ENCODE measurements around the gene KRT36.

The KRT36 gene

GRCh38 chr17:41483991-41484826 is 5.5 kb downstream of the KRT36 start:
- DNase-seq (ENCODE audit: low read depth, low spot score), result no peak
- H3K4me3 ChIP-seq (ENCODE audit: low read length), result no peak overlapping the region

- no peak overlapping the region for H3K4me3 ChIP-seq (ENCODE audit: low read length)
- no peak for DNase-seq (ENCODE audit: low read depth, low spot score)
Measured at GRCh38 chr17:41483531-41483930, 6.2 kb downstream of the KRT36 start.

GRCh38 chr17:41481036-41481435 is 8.7 kb downstream of the KRT36 start, which contains the start of gene KRT35:
KRT35 (minus strand) TSS chr17:41481151; CDS start chr17:41481097, 54 bp downstream.
- H3K4me3 ChIP-seq (ENCODE audit: low read length), result no peak within 1 kb of the TSS
- no peak for DNase-seq (ENCODE audit: low read depth, low spot score)

GRCh38 chr17:41480581-41480980 is 9.1 kb downstream of the KRT36 start:
- no peak for DNase-seq (ENCODE audit: low read depth, low spot score)
- no peak overlapping the region for H3K4me3 ChIP-seq (ENCODE audit: low read length)

- DNase-seq (ENCODE audit: low read depth, low spot score), result no peak
- H3K4me3 ChIP-seq (ENCODE audit: low read length), result no peak overlapping the region
Measured at GRCh38 chr17:41480136-41480535, 9.6 kb downstream of the KRT36 start.

GRCh38 chr17:41478237-41478636 is 11.5 kb downstream of the KRT36 start:
- H3K4me3 ChIP-seq (ENCODE audit: low read length), result no peak overlapping the region
- DNase-seq (ENCODE audit: low read depth, low spot score), result no peak

GRCh38 chr17:41476866-41477815 is 12.6 kb downstream of the KRT36 start:
- DNase-seq (ENCODE audit: low read depth, low spot score), result no peak
- H3K4me3 ChIP-seq (ENCODE audit: low read length), result no peak overlapping the region

- H3K4me3 ChIP-seq (ENCODE audit: low read length), result no peak overlapping the region
- no peak for DNase-seq (ENCODE audit: low read depth, low spot score)
Measured at GRCh38 chr17:41475421-41475820, 14.3 kb downstream of the KRT36 start.

- H3K4me3 ChIP-seq (ENCODE audit: low read length), result no peak overlapping the region
- DNase-seq (ENCODE audit: low read depth, low spot score), result no peak
Measured at GRCh38 chr17:41474863-41475262, 14.8 kb downstream of the KRT36 start.

- no peak for DNase-seq (ENCODE audit: low read depth, low spot score)
Measured at GRCh38 chr17:41468346-41468745, 21.4 kb downstream of the KRT36 start.

GRCh38 chr17:41467561-41467960 is 22.1 kb downstream of the KRT36 start:
- no peak for DNase-seq (ENCODE audit: low read depth, low spot score)
- no peak overlapping the region for H3K4me3 ChIP-seq (ENCODE audit: low read length)

More at GRCh38 chr17:41468346-41468745, 21.4 kb downstream of the KRT36 start:
- no peak overlapping the region for H3K4me3 ChIP-seq (ENCODE audit: low read length)

GRCh38 chr17:41466988-41467387 is 22.7 kb downstream of the KRT36 start, which contains the start of gene KRT32:
KRT32 (minus strand) TSS chr17:41467386; CDS start chr17:41467325, 61 bp downstream.
- no peak within 1 kb of the TSS for H3K4me3 ChIP-seq (ENCODE audit: low read length)

GRCh38 chr17:41464682-41465081 is 25.0 kb downstream of the KRT36 start:
- H3K4me3 ChIP-seq (ENCODE audit: low read length), result no peak overlapping the region
- no peak for DNase-seq (ENCODE audit: low read depth, low spot score)

More at GRCh38 chr17:41466988-41467387, 22.7 kb downstream of the KRT36 start, which contains the start of gene KRT32:
- no peak for DNase-seq (ENCODE audit: low read depth, low spot score)

GRCh38 chr17:41464173-41464572 is 25.5 kb downstream of the KRT36 start:
- DNase-seq (ENCODE audit: low read depth, low spot score), result no peak
- H3K4me3 ChIP-seq (ENCODE audit: low read length), result no peak overlapping the region

GRCh38 chr17:41463746-41464145 is 26.0 kb downstream of the KRT36 start:
- no peak for DNase-seq (ENCODE audit: low read depth, low spot score)
- no peak overlapping the region for H3K4me3 ChIP-seq (ENCODE audit: low read length)

- DNase-seq (ENCODE audit: low read depth, low spot score), result no peak
- no peak overlapping the region for H3K4me3 ChIP-seq (ENCODE audit: low read length)
Measured at GRCh38 chr17:41462705-41463104, 27.0 kb downstream of the KRT36 start.

- no peak for DNase-seq (ENCODE audit: low read depth, low spot score)
Measured at GRCh38 chr17:41457676-41458075, 32.0 kb downstream of the KRT36 start.

GRCh38 chr17:41456204-41456603 is 33.5 kb downstream of the KRT36 start:
- DNase-seq (ENCODE audit: low read depth, low spot score), result no peak
- H3K4me3 ChIP-seq (ENCODE audit: low read length), result no peak overlapping the region

More at GRCh38 chr17:41457676-41458075, 32.0 kb downstream of the KRT36 start:
- H3K4me3 ChIP-seq (ENCODE audit: low read length), result no peak overlapping the region

GRCh38 chr17:41455236-41455635 is 34.5 kb downstream of the KRT36 start:
- H3K4me3 ChIP-seq (ENCODE audit: low read length), result no peak overlapping the region
- DNase-seq (ENCODE audit: low read depth, low spot score), result no peak

GRCh38 chr17:41453066-41453465 is 36.6 kb downstream of the KRT36 start:
- no peak overlapping the region for H3K4me3 ChIP-seq (ENCODE audit: low read length)
- DNase-seq (ENCODE audit: low read depth, low spot score), result no peak
